ENCODE measurements around the gene CFAP47. TPM values are rescaled to one million over a fixed set of nuclear protein-coding genes. Genes with fewer than 3 reads are reported as not detected.
A peak's percentile ranks its signal among the peaks of the same experiment; 100 is the strongest.
"Not testable (repeated sequence)": the region's sequence is repeated elsewhere in the genome, so short reads cannot be mapped to it uniquely, and the experiment has no call there.

CFAP47 gene, protein sequence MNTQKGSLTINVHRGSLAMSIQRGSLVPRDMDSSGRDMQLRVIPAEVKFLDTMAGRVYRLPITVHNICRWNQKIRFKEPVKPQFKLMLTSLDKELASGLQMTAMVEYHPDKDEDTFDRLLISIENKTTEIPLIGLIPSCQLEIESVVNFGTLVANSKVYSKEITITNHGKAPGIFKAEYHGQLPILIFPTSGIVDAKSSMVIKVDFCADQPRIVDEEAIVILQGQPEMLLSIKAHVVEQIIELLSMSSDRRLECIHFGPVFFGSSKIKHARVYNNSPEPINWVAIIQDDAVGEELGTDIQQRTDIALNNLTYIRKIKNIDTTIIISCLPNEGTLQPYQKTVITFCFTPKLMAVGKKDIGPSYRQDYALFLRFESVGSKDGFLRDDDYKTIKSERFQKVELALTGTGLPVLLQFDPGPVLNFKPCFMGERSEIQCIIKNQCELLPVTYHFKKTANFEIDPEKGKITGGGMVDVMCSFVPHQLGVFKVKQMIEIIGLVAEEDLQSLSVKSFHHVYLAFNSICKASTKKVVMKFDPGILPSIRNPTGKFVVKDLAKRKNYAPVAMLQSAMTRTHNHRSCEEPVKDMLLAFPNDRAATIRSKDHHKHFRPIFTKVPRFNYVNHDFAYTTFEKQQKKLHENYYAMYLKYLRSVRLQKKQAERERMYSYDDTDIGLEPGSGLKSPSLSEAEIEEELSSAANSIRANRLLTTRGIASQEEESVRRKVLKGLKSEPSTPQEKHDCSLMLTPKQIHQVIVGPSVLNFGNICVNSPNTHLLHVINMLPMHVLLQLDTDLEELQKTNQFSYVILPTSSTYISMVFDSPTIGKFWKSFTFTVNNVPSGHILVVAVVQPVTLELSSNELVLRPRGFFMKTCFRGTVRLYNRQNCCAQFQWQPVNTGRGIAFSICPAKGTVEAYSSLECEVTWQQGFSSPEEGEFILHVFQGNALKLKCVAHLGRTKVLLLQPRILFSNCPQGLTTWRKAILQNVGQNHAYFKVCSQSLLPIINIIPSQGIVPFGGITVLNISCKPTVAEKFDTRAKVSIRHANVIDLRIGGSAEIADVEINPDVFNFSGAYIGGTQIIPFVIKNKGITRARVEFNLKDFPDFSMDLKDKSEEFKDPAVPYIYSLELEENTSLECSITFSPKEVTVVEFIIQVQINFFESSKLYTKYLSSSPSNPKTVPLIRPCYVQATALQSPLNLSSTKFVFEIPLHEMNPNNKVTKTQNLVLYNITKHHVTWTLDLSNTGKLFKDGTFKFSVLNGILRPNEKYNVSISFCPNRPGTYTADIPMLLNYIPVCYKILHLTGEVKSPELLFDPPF (N-terminal part only)
- not detected for total RNA-seq

- Histone ChIP-seq H3K27ac (no peak within 1 kb of the TSS), H3K36me3 (no peaks in the 10 kb centered on the region), H3K27me3 (no peaks in the 10 kb centered on the region), H3K9me3 (no peaks in the 10 kb centered on the region), H3K4me3 (peak within 1 kb of the TSS; percentile 36), H3K4me1 (no peaks in the 10 kb centered on the region)
- no peak for DNase-seq (ENCODE audit: low spot score in 2 of 2)
- WGBS, result 31% methylated on average over 32 of the region's 38 CpGs
- no peak for TF ChIP-seq EP300 (IDR thresholded peaks at IDR 0.05)
- no peak for TF ChIP-seq POLR2AphosphoS5 (IDR thresholded peaks at IDR 0.05)
- no peak for TF ChIP-seq POLR2A (IDR thresholded peaks at IDR 0.05)
- no peak for TF ChIP-seq CTCF (IDR thresholded peaks at IDR 0.05)
Observed at GRCh38 chrX:35919536-35920309, at the start of gene CFAP47. Gene CFAP47, plus strand, starts transcription at chrX:35919734. Its CDS starts 66 bp downstream, at chrX:35919800.

- Histone ChIP-seq H3K4me3 (no peak overlapping the region), H3K4me1 (no peaks in the 10 kb centered on the region), H3K27me3 (no peaks in the 10 kb centered on the region), H3K27ac (no peak overlapping the region), H3K36me3 (no peaks in the 10 kb centered on the region), H3K9me3 (no peaks in the 10 kb centered on the region)
- WGBS, result 31% methylated on average over 2 of the region's 2 CpGs
- DNase-seq (ENCODE audit: low spot score in 2 of 2), result no peak
- TF ChIP-seq CTCF (IDR thresholded peaks at IDR 0.05), result no peak
- no peak for TF ChIP-seq POLR2AphosphoS5 (IDR thresholded peaks at IDR 0.05)
- TF ChIP-seq EP300 (IDR thresholded peaks at IDR 0.05), result no peak
- no peak for TF ChIP-seq POLR2A (IDR thresholded peaks at IDR 0.05)
Observed at GRCh38 chrX:35880601-35881000, 38.9 kb upstream of the CFAP47 start.

GRCh38 chrX:35886135-35886534 lies 33.4 kb upstream of the CFAP47 start:
- no peak overlapping the region for H3K27ac ChIP-seq
- no peaks in the 10 kb centered on the region for H3K36me3 ChIP-seq
- no peak for DNase-seq (ENCODE audit: low spot score in 2 of 2)
- TF ChIP-seq EP300 (IDR thresholded peaks at IDR 0.05) (no peak), CTCF (IDR thresholded peaks at IDR 0.05) (no peak), POLR2AphosphoS5 (IDR thresholded peaks at IDR 0.05) (no peak), POLR2A (IDR thresholded peaks at IDR 0.05) (no peak)
- H3K4me3 ChIP-seq, result no peak overlapping the region
- H3K4me1 ChIP-seq, result no peaks in the 10 kb centered on the region
- H3K9me3 ChIP-seq, result no peaks in the 10 kb centered on the region
- H3K27me3 ChIP-seq, result no peaks in the 10 kb centered on the region

DNA sequence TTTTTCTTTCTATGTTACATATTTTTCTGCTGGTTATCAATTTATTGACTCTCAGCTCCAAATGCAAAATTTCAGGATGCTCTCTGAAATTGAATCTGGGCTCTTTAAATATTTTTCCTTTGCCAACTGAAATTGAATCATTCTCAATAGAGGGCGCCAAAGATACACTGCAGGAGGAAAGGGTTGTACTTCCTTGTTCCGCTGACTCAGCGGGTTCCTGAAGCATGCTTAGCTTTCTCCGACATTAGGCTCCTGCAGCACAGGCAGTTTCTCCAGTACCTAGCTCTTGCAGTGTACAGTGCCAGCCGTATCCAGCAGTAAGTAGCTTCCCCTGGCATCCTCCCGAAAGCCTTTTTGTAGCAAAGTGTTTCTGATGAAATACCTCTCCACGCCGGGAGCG lies 28.8 kb upstream of the CFAP47 start:
- Histone ChIP-seq H3K27me3 (no peaks in the 10 kb centered on the region), H3K4me1 (no peaks in the 10 kb centered on the region), H3K36me3 (no peaks in the 10 kb centered on the region), H3K9me3 (no peaks in the 10 kb centered on the region), H3K4me3 (no peak overlapping the region), H3K27ac (no peak overlapping the region)
- TF ChIP-seq POLR2A (IDR thresholded peaks at IDR 0.05) (no peak), CTCF (IDR thresholded peaks at IDR 0.05) (peak in 1 of 2 donors; percentile 24)
- DNase-seq (ENCODE audit: low spot score in 2 of 2), result no peak
- WGBS, result 52% methylated on average over 9 of the region's 9 CpGs

DNA sequence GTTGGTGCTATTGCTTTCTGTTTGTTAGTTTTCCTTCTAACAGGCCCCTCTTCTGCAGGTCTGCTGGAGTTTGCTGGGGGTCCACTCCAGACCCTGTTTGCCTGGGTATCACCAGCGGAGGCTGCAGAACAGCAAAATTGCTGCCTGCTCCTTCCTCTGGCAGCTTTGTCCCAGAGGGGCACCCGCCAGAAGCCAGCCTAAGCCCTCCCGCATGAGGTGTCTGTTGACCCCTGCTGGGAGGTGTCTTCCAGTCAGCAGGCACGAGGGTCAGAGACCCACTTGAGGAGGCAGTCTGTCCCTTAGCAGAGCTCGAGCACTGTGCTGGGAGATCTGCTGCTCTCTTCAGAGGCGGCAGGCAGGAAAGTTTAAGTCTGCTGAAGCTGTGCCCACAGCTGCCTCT lies 67.3 kb downstream of the CFAP47 start:
- H3K36me3 ChIP-seq; DNase-seq (ENCODE audit: low spot score in 2 of 2); H3K4me1 ChIP-seq; H3K27ac ChIP-seq; H3K9me3 ChIP-seq; H3K27me3 ChIP-seq; H3K4me3 ChIP-seq: not testable (repeated sequence)
- WGBS, result 87% methylated on average over 3 of the region's 6 CpGs

Measured in suprapubic skin (tissue), 4 donors.